K562 (cell line): ENCODE measurements around the gene KBTBD2. TPM values are rescaled to one million over a fixed set of nuclear protein-coding genes. Genes with fewer than 3 reads are reported as not detected.

Experiments used
- ATAC-seq: fragments of 200-7000 bp; cut with Tn5 transposase; 3 replicates; pipeline ENCODE4 v1.9.1; 2020; ENCODE audit warnings: moderate library complexity
- BruUV-seq: library from RNA; stranded (reverse); fragments of 400-500 nt; replicated peaks from 2 replicates; lab custom pipeline; 2021; lab: Mats Ljungman, UMichigan
- CTCF ChIA-PET: fragments of 300-600 bp; formaldehyde crosslinking; extraction: SDS; loops from one replicate; lab custom pipeline; 2021; ENCODE audit warnings: low intra/inter-chr PET ratio; lab: Yijun Ruan, JAX
- POLR2A ChIA-PET: fragments of 300-600, 350-650 bp; sonication (Branson Sonifier 250); formaldehyde crosslinking; extraction: SDS; loops from one replicate; lab custom pipeline; 2021; ENCODE audit warnings: antibody characterized with exemption, inconsistent platforms; lab: Yijun Ruan, JAX
- DNase-seq, 4 experiments: peaks; one replicate each; pipeline versions ENCODE4 v3.0.0 to v3.0.0-alpha.2; 2011 to 2018; ENCODE audit warnings: low spot score in 3 of 4, mixed read lengths in 3 of 4; ENCODE audit errors: extremely low read depth in 1 of 4
- FAIRE-seq: peaks from 2 replicates; lab custom pipeline; 2011; peaks lifted over from hg19 to GRCh38; lab: Jason Lieb, UNC
- H2AFZ ChIP-seq: 2 replicates; pipeline ENCODE4 v1.6.0; 2011; ENCODE audit warnings: low read depth, low read length, control low read depth, inconsistent platforms
- H3K27ac ChIP-seq: fragments of 200-600 bp; 3 replicates; pipeline ENCODE4 v1.8.0; 2011; ENCODE audit warnings: low read depth, mild to moderate bottlenecking, control low read depth, inconsistent platforms, low read length, moderate library complexity, mixed read lengths; ENCODE audit errors: extremely low read depth
- H3K27me3 ChIP-seq, 2 experiments: fragments of 300-600 bp in 1 of 2; 2 replicates in 1 of 2; 3 replicates in 1 of 2; pipeline versions ENCODE4 v1.6.0 to v1.8.0; 2011; ENCODE audit warnings: inconsistent platforms in 2 of 2, low read length in 2 of 2, mild to moderate bottlenecking in 1 of 2, mixed read lengths in 1 of 2, moderate library complexity in 1 of 2; ENCODE audit not compliant: control insufficient read depth in 2 of 2, insufficient read depth in 2 of 2
- H3K36me3 ChIP-seq: fragments of 300-600 bp; 3 replicates; pipeline ENCODE4 v1.8.0; 2011; ENCODE audit warnings: mild to moderate bottlenecking, low read length, inconsistent platforms; ENCODE audit not compliant: control insufficient read depth, insufficient read depth
- H3K4me1 ChIP-seq, 2 experiments: fragments of 200-600 bp in 1 of 2; replicated peaks in 1 of 2; 2 replicates in 1 of 2; 3 replicates in 1 of 2; pipeline versions ENCODE4 v1.5.1 to v1.8.0; 2011; ENCODE audit warnings: inconsistent platforms in 2 of 2, low read length in 2 of 2, mild to moderate bottlenecking in 1 of 2, mixed read lengths in 1 of 2, moderate library complexity in 1 of 2; ENCODE audit not compliant: control insufficient read depth in 2 of 2, insufficient read depth in 2 of 2
- H3K4me2 ChIP-seq: 2 replicates; pipeline ENCODE4 v1.6.1; 2011; ENCODE audit warnings: low read length, control low read depth, inconsistent platforms, mixed read lengths; ENCODE audit not compliant: insufficient read depth
- H3K4me3 ChIP-seq: fragments of 200-600 bp; sonication (generic), shearing (Covaris generic); 2 replicates; pipeline ENCODE4 v1.5.1; 2016; ENCODE audit warnings: control low read depth, inconsistent platforms
- H3K79me2 ChIP-seq: fragments of 200-600 bp; 3 replicates; pipeline ENCODE4 v1.8.0; 2011; ENCODE audit warnings: low read length, inconsistent platforms; ENCODE audit not compliant: control insufficient read depth, insufficient read depth
- H3K9ac ChIP-seq, 2 experiments: 2 replicates each; pipeline versions ENCODE4 v1.6.0 to v1.6.1; 2011; ENCODE audit warnings: low read depth in 2 of 2, low read length in 2 of 2, control low read depth in 1 of 2, inconsistent platforms in 1 of 2, mild to moderate bottlenecking in 1 of 2, mixed read lengths in 1 of 2; ENCODE audit not compliant: insufficient read depth in 1 of 2
- H3K9me1 ChIP-seq: one replicate; pipeline ENCODE4 v1.6.0; 2011; ENCODE audit warnings: inconsistent platforms, mild to moderate bottlenecking, low read length, moderate library complexity; ENCODE audit not compliant: control insufficient read depth, insufficient read depth
- H3K9me3 ChIP-seq: replicated peaks from 2 replicates; pipeline ENCODE4 v1.5.1; 2011; ENCODE audit warnings: low read depth, low read length, inconsistent platforms; ENCODE audit not compliant: control insufficient read depth, insufficient read depth
- H4K20me1 ChIP-seq: replicated peaks from 2 replicates; pipeline ENCODE4 v1.6.1; 2011; ENCODE audit warnings: low read length, inconsistent platforms, mixed read lengths; ENCODE audit not compliant: control insufficient read depth, insufficient read depth
- CCAR2 ChIP-seq: fragments of 200-400 bp; formaldehyde crosslinking; IDR thresholded peaks from 2 replicates; pipeline ENCODE4 v1.6.1; 2017; ENCODE audit warnings: mild to moderate bottlenecking, low read depth, low read length
- GABPB1 ChIP-seq: sonication (generic); formaldehyde crosslinking; IDR thresholded peaks from 2 replicates; pipeline ENCODE4 v1.8.0; 2022; ENCODE audit warnings: mild to moderate bottlenecking, missing genetic modification reagents
- ID3 ChIP-seq, 2 experiments: fragments of 250-450 bp in 1 of 2; fragments of 450-650 bp in 1 of 2; sonication (Bioruptor Pico) in 1 of 2; IDR thresholded peaks; 2 replicates each; pipeline versions ENCODE4 v1.6.1 to v1.8.0; 2016 to 2021; ENCODE audit warnings: mild to moderate bottlenecking in 2 of 2, moderate library complexity in 2 of 2, missing compliant biosample characterization in 1 of 2, missing genetic modification characterization in 1 of 2
- IRF1 ChIP-seq: sonication (generic); formaldehyde crosslinking; IDR thresholded peaks from 2 replicates; pipeline ENCODE4 v1.8.0; 2022; ENCODE audit warnings: missing genetic modification reagents, mild to moderate bottlenecking, borderline replicate concordance
- KLF1 ChIP-seq: fragments of 450-650 bp; IDR thresholded peaks from 2 replicates; pipeline ENCODE4 v1.6.1; 2016; ENCODE audit warnings: missing genetic modification characterization, missing compliant biosample characterization
- RAD51 ChIP-seq: fragments of 450-650 bp; IDR thresholded peaks from 2 replicates; pipeline ENCODE4 v1.7.1; 2016; ENCODE audit warnings: low read depth, mild to moderate bottlenecking, borderline replicate concordance
- REST ChIP-seq, 2 experiments: fragments of 450-650 bp; formaldehyde crosslinking in 1 of 2; IDR thresholded peaks; 2 replicates each; pipeline versions ENCODE4 v1.4.0 to v1.6.1; 2014 to 2020; ENCODE audit warnings: mild to moderate bottlenecking in 2 of 2, borderline replicate concordance in 1 of 2, low read depth in 1 of 2
- SMAD4 ChIP-seq: fragments of 250-450 bp; sonication (Bioruptor Pico); conservative IDR thresholded peaks from 2 replicates; pipeline ENCODE4 v1.8.0; 2021; ENCODE audit warnings: inconsistent platforms, mild to moderate bottlenecking, moderate library complexity
- TAF15 ChIP-seq: fragments of 200-400 bp; formaldehyde crosslinking; IDR thresholded peaks from 2 replicates; pipeline ENCODE4 v1.6.1; 2017; ENCODE audit warnings: mild to moderate bottlenecking, low read depth, low read length, moderate library complexity
- WGBS: fragments of 100-300 bp; shearing (Covaris generic); methylation state at CpG from one replicate; pipeline ENCODE4 v1.1.6; 2016; ENCODE audit warnings: low coverage, mixed read lengths; ENCODE audit not compliant: insufficient coverage; ENCODE audit errors: missing lambda C conversion rate; 5-methylcytosine and 5-hydroxymethylcytosine counted together
- in situ Hi-C: fragments of 300-500 bp; cut with MboI; formaldehyde crosslinking; loops from 4 replicates; pipeline ENCODE4 v1.15.0; 2018; ENCODE audit warnings: inconsistent platforms, mixed read lengths
- intact Hi-C: fragments of 100-400 bp; cut with micrococcal nuclease; formaldehyde crosslinking; loops from 2 replicates; pipeline ENCODE4 v1.14.2; 2022
- polyA plus RNA-seq, 8 experiments: library from polyadenylated mRNA; depleted of rRNA in 4 of 8; stranded (reverse) in 5 of 8; unstranded in 3 of 8; fragments of >200 nt; fragmentation: Nextera tagmentation in 2 of 8; fragmentation: Illumina TruSeq in 1 of 8; extraction: Ambion mirVana in 2 of 8; extraction: Trizol in 1 of 8; gene quantifications; 2 replicates each; pipeline versions ENCODE4 v1.2.1 to v1.2.3, GENCODE V29; 2011 to 2014; ENCODE audit warnings: inconsistent platforms in 1 of 8, missing spikeins in 1 of 8
- total RNA-seq, 7 experiments: library from RNA; depleted of rRNA in 6 of 7; stranded (reverse); fragments of >200 nt in 6 of 7; fragmentation: Illumina TruSeq in 2 of 7; extraction: Trizol in 2 of 7; gene quantifications; 2 replicates each; pipeline versions ENCODE4 v1.2.1 to v1.2.3, GENCODE V29; 2011 to 2021; ENCODE audit warnings: low replicate concordance in 1 of 7

The KBTBD2 gene
- total and polyA plus RNA-seq, 9 of the 15 experiments (the other 6 are each of a cell fraction or from before 2014, with no cell fraction given), result 22.8 to 62.2 (median 30.8) TPM

- TF ChIP-seq ID3 (CRISPR knock-in tag; IDR thresholded peaks at IDR 0.05), result no peak
- TF ChIP-seq ID3 (tag; IDR thresholded peaks at IDR 0.05), result 0 out of 2 replicates have a peak, but pooled peaks have one; percentile 40
- no peak for TF ChIP-seq KLF1 (tag)
- no peak for TF ChIP-seq IRF1 (CRISPR knock-in tag)
- TF ChIP-seq CCAR2, result no peak
- 0 out of 2 replicates have a peak, but pooled peaks have one; percentile 12 for TF ChIP-seq GABPB1 (CRISPR knock-in tag)
- TF ChIP-seq TAF15, result no peak
These were observed 842 bp downstream of the KBTBD2 start (continued) for GRCh38 chr7:32890793-32891042.

- Histone ChIP-seq H3K4me1 (peaks cover 25 to 42% of the 10 kb centered on the region in 2 experiments), H3K27ac (peak overlapping the region; percentile 99), H3K27me3 (no peaks in the 10 kb centered on the region), H3K4me3 (peak overlapping the region; percentile 84), H3K9me3 (no peaks in the 10 kb centered on the region), H4K20me1 (peaks cover 11% of the 10 kb centered on the region; the same call in 1 of the 2 replicates), H3K9ac (peak overlapping the region; percentile 95 to 99), H2AFZ (peak overlapping the region; percentile 20; the same call in 1 of the 2 replicates), H3K9me1 (no peaks in the 10 kb centered on the region), H3K36me3 (peaks cover 14% of the 10 kb centered on the region; the same call in 2 of the 3 replicates), H3K4me2 (peak overlapping the region; percentile 89), H3K79me2 (peaks cover 58% of the 10 kb centered on the region)
- intact Hi-C loops (loop anchor here (2.0 to 5.0 kb wide), 3 partner anchors 53 to 398 kb away; partner anchors contain the start of gene LSM5), in situ Hi-C loops (no loop called here)
- peak in 2 of 4 experiments; percentile 21 to 73 for DNase-seq
- CTCF ChIA-PET, result interaction anchor here (0.6 kb wide), 1 partner anchor 53 kb away, joined by 3 read pairs; no protein-coding TSS in a partner anchor
- WGBS, result under 1% methylated on average over 16 of the region's 16 CpGs
- peak; percentile 17 for ATAC-seq
- TSS peak; percentile 54 for BruUV-seq
- FAIRE-seq, result peak; percentile 67
- POLR2A ChIA-PET, result interaction anchor here (0.6 to 9.5 kb wide), 6 partner anchors 8 to 172 kb away, joined by 3 to 111 read pairs (median 6); partner anchors contain the start of gene NT5C3A
- TF ChIP-seq SMAD4 (CRISPR knock-in tag) (no peak), RAD51 (peak; percentile 93), REST (IDR thresholded peaks at IDR 0.05; ENCODE audit: borderline replicate concordance) (peak; percentile 56), REST (CRISPR knock-in tag; IDR thresholded peaks at IDR 0.05; ENCODE audit: low read depth) (no peak)
These were observed 1.4 kb downstream of the KBTBD2 start for GRCh38 chr7:32890010-32890792.
